GM21528 (cell line): ENCODE results near the gene DAP.
"Not testable (repeated sequence)": the region's sequence is repeated elsewhere in the genome, so short reads cannot be mapped to it uniquely, and the experiment has no call there.

Source experiments
- ATAC-seq: cut with Tn5 transposase; IDR thresholded peaks from one replicate; pipeline ENCODE4 v1.9.1; 2021; ENCODE audit warnings: mild to moderate bottlenecking, moderate library complexity; ENCODE audit not compliant: unreplicated experiment, low FRiP score

DAP gene

DNA sequence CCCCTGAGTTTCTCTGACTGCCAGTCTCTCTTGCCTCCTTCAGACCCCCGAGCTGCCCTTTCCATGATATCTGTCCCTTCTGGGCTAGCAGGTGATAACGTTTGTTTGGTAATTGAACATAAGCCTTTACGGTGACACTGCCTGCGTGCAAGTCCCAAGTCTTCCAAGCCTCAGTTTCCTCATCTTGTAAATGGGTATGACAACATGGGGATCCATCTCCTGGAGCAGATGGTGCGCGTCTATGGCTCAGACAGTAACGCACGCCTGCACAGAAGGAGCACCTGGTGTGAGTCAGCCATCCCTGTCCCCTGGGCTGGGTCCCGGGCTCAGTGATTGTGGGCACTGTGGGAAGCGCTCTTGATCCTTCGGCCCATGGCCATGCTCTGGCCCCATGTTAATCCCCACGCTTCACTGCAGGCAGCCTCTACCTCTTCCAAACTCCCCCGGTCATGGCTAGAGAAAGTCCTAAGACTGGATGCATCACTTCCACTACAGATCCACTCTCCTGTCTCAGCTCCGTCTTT is 85.8 kb downstream of the DAP start:
- no peak for ATAC-seq

DNA sequence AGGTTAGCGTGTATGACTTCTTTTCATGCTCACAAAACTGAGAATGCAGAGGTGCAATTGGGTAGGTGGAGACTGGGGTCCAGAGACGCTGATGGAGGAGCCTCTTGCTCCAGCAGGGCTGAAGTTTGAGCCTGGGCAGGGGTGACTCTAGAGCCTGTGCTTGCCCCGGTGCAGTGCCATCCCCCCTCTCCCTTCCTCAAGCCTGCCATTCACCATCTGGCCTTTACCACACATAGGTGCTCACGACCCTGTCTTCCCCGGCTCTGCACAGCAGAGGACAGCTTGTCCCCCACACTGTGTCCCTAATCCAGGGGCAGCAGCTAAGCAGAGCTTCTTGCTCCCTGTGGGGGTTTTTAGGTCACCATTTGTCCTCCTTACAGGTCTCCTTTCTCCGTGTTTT is 86.5 kb downstream of the DAP start:
- no peak for ATAC-seq

DNA sequence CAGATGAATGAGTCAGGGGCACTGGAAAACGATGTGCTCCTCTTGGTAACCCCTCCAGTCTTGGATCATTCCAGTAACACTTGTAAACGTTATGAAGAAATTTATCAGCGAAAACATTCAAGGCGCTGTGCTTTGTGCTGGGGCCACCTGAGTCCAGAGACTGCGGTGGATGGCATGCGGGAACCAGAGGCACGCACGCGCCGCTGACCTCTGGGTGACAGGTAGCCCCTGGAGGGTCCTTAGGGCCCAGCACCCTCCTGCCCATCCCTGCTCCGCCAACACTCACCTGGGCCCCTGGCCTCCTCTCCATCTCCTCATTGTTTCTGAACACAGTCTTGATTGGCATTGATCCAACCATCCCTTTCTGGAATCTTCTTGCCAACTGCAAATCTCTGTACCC is 86.9 kb downstream of the DAP start:
- ATAC-seq = no peak

DNA sequence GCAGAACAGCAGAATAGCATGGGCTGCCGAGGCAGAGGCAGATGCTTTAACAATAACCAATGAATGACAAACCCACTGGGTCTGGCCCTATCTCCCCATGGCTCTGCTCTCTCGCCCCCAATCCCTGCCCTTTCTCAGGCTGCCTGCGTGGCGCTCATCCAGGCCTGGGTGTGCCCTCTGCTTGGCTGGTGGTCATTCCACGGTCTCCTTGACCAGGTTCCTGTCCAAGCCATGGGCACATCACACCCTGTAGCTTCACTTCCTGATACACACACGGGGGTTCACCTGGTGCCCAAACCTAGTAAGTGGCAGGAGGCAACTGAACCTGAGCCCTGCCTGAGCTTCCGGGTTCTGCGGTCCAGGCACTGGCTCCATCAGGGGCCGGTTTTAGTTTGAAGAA is 87.6 kb downstream of the DAP start:
- ATAC-seq = no peak

DNA sequence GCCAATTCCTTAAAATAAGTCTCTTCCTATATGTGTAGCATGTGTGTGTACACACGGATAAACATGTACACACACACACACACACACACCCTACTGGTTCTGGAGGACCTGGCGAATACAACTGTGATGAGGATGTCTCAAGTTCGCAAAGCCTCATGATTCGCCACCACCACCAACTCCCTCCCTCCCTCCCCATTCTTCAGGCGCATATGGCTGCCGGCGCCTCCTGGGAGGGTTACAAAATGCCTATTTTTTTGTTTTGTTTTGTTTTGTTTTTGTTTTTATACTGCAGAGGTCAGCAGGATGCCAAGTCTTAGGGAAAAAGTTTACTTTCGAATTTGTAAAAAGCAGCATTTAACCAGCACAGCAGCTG is 88.0 kb downstream of the DAP start:
- no peak for ATAC-seq

DNA sequence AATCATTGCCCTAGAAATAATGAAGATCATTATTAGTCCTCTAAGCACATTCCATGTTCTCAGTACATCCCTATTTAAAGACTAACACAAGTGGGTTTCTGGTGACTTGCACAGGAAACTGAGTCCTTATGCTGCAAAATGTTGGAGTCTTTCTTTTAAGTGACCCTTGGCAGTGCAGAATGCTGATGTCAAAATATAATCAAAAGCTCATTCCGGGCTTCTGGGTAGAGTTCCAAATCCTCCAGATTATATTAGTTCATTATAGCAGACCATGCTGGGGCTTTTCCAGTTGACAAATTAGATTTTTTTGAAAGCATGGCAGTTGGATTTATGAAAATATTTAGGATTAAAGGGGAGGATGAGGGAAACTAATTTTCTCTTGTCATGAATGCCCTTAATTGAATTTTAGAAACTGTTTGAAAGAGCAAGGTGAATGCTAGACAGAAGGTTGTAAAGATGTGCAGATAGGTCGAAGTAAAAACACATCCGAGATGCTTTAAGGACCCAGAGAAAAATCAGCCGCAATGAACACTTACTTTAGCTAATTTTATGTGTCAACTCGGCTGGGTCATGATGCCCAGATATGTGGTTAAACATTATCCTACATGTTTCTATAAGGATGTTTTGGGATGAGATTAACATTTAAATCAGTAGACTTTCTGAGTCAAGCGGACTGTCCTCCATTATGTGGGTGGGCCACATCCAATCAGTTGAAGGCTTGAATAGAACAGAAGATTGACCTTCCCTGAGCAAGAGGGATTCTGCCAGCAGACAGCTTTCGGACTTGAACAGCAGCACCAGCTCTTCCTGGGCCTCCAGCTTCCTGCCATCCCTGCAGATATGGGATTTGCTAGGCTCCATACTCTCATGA is 88.7 kb downstream of the DAP start:
- ATAC-seq = no peak

DNA sequence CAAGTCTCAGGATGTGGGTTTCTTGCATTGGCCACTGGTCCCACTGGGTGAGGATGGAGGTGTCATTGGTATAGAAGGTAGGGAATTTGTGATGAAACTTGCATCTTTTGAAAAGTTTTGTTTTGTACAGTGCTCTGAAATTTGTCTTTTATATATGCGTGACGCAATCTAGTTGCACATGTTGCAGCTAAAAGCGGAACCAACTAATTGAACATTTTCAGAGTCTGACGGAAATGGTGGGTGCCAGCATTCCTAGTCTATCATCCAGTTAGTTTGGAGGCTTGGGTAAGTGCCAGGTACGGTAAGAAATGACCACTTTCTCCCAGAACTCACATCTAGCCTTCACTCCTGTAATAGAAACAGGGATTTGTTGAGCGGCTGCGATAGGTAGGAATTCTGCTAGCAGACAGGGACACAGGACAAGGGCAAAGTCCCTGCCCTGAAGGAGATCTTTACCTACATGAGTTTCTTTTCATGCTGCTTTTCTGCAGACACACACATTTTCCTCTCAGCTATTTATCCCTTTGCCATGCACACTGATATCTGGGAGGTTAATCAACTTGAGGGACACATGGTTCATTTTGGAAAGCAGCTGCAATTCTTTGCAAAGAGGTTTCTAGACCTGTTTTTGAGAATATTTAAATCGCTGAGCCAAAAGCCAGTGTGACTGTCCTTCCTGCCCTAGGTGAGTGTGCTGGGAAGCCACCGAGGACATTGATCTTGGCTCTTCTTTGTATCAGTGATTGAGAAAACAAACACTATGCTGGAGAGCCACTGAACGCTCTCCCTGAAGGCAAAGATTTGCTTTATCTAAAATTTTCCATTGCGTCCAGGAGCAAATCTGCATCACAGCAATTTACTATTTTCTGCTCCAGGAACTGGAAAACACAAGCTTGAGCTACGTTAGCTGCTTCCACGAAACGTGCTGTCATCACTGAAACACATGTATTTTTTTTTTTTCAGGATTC is 89.7 kb downstream of the DAP start:
- ATAC-seq = no peak

DNA sequence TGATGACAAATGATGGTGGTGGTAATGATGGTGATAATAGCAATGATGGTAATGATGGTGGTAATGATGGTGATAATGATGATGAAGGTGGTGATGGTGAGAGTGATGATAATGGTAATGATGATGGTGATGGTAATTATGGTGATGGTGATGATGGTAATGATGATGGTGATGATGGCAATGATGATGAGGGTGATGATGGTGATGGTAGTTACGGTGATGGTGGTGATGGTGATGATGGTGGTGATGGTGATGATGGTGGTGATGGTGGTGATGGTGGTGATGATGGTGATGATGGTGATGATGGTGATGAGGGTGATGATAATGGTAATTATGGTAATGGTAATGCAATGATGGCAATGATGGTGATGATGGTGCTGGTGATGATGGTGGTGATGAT is 91.1 kb downstream of the DAP start:
- no peak for ATAC-seq

DNA sequence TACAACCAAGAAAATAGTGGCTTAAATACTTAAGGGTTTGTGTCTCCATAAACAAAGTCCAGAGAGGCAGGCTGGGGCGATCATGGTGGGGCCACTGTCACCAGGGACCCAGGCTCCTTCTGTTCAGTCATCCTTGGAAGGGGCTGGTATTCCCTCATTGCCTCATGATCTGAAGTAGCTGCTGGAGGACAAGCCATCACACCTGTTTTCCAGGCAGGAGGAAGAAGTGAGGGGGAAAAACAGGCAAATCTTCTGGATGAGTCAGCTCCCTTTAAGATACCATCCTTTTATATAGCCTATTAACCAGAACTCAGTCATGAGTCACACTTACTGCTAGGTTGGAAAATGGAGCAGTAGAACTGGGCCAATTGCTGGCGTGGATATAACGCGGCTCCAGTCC is 92.3 kb downstream of the DAP start:
- ATAC-seq = no peak

DNA sequence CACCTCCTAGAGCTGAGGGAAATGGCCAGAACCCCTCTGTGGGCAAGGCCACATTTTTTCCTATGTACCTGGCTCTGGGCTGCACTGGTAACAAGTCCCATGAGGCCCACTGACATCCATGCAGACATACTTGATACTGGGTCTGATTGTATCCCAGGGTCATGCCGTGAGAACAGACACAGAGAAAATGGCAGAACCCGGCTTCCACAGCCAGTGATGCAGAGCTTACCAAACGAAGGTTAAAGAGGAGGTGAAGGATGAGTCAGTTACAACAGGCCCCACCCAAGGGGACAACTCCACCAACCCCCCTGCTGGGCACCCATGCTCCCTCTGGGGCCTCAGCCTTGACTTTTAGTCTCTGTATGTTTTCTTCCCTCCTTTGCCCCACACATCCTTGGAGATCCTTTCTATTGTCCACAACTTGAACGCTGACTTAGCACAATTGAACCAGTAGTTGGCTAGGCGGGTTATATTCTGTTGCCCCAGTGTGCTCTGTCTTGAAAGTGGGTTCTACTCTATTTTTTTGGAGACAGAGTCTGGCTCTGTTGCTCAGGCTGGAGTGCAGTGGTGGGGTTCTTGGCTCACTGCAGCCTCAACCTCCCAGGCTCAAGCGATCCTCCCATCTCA is 93.5 kb downstream of the DAP start:
- ATAC-seq = no peak

DNA sequence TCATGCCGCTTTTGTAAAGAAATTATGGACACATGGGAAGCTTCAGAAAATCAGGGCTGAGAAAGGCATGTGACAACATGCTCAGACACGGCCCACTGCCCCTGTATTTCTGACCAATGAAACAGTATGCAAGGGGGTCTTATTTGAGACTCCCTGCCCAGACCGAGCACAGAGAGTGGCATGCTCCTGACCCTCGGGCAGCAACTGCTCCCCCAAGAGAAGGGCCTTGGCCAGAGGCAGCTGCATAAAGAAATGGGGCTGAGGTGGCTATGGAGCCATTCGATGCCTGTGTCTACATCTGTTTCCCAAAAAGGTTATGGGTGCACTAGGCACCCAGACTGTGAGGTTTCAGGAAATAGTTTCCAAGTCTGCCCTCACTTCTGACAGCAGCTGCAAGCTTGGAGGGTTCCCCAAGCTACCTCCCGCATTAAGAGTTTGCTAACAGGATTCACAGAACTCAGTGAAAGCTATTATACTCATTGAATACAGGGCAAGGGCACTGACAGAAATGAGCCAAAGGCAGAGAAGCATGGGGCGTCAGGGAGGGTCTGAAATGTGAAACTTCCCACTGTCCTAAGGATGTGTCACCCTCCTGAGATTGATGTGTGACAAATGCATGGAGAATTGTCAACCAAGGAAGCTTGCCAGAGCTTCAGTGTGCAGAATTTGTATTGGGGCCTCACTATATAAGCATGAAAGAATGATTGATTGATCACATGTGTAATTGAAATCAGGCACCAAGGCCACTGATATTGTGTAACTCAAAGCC is 94.3 kb downstream of the DAP start:
- no peak for ATAC-seq

DNA sequence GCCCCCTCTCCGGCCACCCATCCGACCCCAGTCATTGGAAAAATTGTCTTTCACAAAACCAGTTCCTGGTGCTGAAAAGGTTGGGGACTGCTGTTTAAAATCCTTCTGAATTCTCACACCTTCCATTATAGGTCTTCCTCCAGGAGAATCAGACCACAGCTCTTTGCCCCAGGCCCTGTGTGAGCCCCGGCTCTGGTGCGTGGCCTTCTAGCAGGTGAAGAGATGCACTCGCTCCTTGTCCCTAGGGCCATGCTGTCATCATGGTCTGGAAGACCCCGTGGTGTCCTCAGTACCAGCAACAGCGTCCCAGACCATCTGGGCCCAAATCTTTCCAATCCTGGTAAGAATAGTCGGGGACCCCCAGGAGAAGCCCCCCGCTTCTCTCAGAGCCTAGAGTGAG is 95.2 kb downstream of the DAP start:
- no peak for ATAC-seq

DNA sequence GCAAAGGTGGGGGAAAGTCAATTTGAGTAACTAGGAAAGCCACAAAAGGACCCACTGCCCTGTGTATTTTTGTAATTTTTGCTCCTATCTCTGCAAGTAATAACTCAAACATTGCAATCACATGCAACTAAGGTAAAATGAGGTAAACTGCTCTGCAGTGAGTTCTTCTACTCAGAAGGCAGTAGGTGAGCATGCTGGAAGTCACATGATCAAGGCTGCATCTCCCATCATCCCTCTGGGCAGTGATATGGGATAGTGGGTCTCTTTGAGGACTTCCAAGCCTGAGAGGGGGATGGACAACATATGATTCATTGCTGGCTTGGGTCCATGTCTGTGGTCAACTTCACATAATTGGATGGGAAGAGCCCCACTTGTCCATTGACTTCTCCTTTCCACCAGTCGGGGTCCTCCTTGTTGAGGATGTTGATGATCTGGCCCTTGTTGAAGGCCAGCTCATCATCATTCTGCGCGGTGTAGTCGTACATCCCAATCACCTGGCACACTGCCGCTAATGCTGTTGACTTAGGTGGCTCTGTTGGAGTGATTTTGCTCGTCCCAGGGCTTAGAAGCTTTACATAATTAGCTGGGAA is 96.8 kb downstream of the DAP start:
- ATAC-seq = not testable (repeated sequence)

DNA sequence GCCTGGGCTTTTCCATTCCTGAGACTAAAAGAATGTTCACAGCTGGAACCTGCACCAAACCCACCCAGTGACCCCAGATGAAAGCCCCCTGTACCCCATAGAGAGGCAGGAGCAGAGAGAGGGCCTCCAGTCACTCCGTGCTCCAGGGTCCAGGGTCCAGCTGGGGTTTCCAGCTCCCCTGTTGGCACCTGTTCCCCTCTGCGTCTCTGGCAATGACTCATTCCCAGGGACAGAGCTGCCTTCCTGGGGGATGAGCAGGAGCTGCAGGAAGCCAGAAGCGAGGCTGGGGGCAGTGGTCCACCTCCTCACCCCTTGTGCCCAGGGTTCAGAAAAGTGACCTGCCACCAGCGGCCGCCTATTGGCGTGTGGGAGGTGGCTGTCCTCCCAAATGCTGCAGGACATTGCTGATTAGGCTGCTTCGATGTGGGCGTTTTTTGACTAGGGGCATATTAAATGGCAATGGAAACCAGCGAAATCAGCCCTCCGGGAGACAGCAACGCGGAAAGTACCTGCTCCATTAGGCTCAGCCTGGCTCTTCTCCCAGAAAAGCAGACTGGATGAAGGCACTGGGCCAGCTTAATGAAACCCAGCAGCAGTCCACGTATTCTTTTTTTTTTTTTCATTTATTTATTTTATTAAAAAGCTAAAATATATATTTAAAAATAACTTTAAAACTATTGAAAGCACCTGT is 97.4 kb downstream of the DAP start:
- no peak for ATAC-seq

DNA sequence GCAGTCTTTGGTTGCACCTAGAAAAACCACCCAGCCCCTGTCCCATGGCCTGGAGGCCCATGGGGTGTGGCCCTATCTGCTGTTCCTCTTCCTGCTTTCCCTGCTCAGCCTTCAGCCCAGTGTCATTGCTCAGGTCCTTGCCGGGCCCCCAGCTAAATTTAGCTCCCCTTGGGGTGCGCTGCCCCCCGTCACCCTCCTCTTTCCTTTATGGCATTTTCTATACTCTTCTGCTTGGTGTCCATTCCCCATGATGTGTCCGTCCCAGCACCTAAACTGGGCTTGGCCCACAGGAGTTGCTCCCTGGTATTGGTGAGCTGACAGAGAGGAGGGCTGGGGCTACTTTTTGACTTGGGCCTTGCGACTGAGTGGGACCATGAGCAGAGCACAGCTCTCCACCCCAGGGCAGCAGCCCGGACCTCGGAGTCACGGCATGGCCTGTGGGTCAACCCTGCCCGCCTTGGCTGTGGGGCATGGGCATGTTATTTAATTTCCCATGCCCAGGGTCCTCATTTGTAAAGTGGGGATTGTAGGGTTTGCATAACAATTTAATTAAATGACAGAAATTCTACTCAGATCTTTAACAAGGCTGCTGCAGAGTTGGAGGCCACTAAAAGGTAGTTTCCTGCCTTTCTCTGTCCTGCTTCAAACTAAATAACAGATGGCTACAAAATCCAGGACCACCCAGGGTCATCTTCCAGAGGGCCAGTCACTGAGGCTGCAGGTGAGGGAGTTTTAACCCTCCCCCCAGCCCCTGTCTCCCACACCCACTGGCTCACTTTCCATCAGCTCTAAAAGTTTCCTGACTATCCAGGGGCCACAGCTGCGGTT is 98.2 kb downstream of the DAP start:
- no peak for ATAC-seq

DNA sequence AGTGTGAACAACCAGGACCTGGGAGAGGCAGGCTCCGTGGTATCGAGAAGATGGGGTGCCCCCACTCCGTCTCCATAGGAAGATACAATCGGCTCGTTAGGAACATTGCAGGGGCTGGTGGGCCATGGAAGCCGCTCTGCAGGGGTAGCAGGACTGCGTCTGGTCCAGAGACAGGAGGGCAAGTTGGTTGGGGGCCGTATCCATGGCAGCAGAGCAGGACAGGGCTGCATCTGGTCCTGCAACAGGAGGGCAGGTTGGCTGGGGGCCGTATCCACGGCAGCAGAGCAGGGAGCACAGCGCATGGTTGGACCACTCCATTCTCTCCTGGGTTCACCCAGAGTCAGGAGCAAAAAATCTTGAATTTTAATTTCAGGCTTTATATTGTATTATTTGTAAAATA is 99.0 kb downstream of the DAP start:
- ATAC-seq = no peak

DNA sequence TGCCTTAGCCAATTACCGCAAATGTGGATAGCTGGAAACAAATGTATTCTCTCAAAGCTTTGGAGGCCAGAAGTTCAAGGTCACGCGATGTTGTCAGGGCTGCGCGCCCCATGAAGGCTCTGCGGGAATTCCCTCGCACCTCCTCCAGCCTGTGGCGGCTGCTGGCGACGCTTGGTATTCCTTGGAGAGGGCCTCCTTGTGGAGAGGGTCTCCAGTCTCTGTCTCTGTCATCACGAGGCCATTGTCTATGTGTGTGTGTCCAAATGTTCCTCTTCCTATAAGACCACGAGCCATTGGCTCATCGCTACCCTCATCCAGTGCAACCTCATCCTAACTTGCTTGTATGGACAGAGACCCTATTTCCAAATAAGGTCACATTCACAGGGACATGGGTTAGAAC is 99.6 kb downstream of the DAP start:
- no peak for ATAC-seq

DNA sequence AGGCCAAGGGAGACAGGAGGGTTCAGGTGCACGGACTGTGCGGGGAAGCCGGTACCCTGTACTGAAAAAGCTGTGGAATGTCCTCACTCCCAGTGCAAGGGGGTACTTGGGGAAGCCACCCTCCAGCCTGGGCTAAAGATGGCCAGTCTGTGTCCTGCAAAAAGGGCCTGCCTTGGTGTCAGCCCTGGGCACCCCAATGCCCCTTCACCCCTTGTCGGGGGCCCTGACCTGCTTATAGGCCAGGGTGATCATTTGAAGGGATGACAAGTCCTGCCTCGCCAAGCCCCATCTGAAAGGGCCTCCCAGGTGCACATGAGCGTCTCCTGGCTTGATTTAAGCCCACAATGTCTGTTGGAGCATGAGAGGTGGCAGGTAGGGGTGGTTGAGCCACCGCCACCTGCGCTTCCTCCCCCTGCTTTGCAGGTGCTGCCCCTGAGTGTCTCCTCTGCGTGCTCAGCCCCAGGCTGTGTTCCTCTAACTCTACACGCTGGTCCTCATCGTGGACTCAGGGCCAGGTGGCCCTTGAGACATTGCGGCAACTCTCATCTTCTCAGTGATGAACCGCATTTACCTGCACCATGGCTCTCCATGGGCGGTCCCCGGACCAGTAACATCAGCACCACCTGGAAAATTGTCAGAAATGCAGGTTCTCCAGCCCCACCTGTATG is 100.2 kb downstream of the DAP start:
- ATAC-seq = no peak
